Stimulated activated CD4-positive, alpha-beta T cell treated with anti-CD3 and anti-CD28 coated beads, Interleukin-12 subunit alpha, Interleukin-12 subunit beta, amount 100 ng/mL, for 24 hours (primary cell): ENCODE results near the gene GNAI2.
"Not testable (repeated sequence)": the region's sequence is repeated elsewhere in the genome, so short reads cannot be mapped to it uniquely, and the experiment has no call there.

Experiments used
- DNase-seq, 2 experiments: peaks; one replicate each; pipeline ENCODE4 v3.0.0-alpha.2; 2020; ENCODE audit warnings: low read depth in 2 of 2

The GNAI2 gene

GRCh38 chr3:50226888-50227389 lies 9.1 kb upstream of the GNAI2 start:
- DNase-seq: no peak

DNA sequence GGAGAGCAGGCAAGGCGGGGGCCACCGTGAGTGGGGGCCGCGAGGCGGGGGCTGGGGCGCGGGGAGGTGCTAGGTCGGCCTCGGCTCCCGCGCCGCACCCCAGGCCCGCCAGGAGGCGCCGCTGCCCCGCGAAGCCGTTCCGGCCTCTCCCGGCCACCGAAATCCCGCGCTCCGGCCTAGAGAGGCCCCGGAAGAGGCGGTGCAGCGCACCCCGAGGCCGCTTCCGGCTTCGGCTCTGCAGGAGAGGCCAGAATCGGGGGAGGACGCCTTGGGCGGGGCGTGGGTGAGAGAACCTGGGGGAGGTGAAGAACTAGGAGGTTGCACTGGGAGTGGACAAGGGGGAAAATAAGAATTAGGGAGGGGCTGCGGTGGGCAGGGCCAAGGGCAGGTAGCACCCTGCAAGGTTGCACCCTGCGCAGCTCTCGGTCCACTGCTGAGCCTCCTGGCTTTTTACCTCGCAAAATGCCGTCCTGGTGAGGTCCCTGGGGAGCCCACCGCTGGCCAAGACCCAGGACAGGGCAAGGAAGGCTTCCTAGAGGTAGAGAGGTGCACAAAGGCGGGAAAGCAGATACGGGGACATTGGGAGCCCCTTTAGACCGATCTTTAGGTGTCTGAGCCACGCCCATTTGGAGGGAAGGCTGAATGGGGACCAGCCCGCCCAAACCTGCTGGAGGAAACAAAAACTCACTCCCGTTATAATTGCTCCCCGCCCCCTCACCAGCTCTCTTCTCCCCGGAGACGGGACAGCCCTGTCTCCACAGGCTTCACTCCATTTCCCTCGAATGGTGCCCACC lies 8.4 kb upstream of the GNAI2 start:
- DNase-seq: peak; percentile 78 to 87

- not testable (repeated sequence) for DNase-seq
Measured at GRCh38 chr3:50228184-50228763, 7.7 kb upstream of the GNAI2 start.

GRCh38 chr3:50229490-50229889 lies 6.5 kb upstream of the GNAI2 start:
- DNase-seq: no peak

- no peak for DNase-seq
Measured at GRCh38 chr3:50230104-50230793, 5.8 kb upstream of the GNAI2 start.

DNA sequence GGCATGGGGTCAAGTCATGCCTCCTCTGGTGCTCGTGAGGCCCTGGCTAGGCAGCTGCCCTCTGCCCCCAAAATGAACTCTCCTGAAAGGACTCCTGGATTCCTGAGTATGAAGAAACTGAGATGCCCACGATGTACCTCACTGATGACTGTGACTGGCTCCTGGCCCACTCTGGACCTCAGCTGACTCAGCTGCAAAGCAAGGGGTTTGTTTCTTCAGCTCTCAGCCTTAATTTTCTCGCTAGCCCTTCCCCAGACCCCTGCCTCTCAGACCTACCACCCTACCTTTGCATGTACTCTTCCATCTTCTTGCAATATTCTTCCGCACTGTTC lies 5.2 kb upstream of the GNAI2 start:
- DNase-seq: no peak

DNA sequence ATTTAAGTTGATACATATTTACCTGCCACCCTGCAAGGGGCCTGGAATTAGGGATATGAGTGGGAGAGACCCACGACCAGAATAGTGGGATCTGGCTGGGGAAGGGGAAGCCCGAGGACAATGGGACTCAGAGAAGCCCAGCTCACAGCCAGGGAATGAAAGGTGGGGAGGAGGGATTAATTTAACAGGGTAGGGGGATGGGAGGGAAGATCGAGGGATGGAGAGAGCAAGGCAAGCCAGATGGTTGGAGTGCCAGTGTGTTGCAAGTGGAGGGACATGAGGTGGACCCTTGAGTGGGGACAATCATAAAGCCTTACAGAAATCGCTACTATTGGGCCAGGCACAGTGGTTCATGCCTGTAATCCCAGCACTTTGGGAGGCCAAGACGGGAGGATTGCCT lies 4.4 kb upstream of the GNAI2 start:
- DNase-seq: no peak

DNA sequence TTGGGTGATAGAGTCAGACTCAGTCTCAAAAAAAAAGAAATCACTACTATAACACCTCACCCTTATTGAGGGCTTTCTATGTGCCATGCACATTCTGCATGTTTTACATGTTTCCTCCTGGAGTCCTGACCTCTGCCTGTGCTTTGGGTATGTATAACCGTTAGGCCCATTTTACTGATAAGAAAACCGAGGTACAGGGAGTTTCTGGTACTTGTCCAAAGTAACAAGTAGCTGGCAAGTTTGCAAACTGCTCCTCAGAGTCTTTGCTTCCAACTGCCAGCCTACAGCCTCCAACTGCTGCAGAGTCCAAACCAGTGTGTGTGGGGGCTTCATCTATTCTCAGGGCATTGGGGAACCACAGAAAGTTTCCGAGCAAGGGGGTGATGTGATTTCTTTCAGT lies 3.7 kb upstream of the GNAI2 start:
- DNase-seq: no peak

DNA sequence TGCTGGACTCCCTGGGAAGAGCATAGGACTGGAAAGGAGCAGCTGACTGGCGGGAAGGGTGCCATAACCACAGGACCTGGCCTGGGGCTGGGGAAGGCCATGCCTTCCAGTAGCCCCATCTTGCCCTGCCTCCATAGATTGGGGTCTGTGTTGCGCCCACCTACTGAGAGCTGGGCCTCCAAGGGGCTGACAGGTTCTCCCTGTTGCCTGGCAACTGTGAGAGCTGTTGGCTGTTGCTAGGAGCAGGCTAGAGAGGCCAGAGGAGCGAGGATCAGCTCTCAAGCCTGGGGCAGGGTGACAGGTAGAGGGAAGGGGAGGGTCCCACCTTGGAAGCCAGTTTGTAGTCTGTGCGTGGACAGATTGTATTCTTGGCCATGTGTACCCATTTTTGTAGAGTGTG lies 2.8 kb upstream of the GNAI2 start:
- no peak for DNase-seq

- no peak for DNase-seq
Measured at GRCh38 chr3:50236484-50237132, 604 bp downstream of the GNAI2 start.

DNA sequence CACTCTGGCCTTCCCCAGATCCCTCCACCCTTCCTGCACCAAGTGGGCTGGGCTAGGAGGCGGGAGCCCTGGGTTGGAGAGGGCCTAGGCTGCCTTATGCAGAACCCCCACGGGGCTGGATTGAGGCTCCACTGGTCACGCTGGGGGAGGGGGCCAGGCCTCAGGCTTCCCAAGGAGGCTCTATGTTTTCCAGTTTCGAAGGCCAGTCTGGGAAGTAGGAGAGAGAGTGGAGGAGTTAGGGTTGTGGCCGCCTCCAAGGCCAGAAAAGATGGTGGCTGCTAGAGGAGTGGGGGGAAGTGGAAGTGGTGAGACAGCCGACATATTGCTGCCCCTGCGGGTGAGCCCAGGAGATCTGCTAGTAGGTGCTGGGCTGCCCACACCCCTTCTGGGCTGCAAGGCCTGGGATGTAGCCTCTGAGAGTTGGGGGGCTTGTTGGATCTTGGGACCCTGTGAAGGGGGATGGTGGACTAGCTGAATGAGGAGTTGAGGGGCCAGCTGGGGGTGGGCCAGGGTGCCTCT lies 1.2 kb downstream of the GNAI2 start:
- no peak for DNase-seq

DNA sequence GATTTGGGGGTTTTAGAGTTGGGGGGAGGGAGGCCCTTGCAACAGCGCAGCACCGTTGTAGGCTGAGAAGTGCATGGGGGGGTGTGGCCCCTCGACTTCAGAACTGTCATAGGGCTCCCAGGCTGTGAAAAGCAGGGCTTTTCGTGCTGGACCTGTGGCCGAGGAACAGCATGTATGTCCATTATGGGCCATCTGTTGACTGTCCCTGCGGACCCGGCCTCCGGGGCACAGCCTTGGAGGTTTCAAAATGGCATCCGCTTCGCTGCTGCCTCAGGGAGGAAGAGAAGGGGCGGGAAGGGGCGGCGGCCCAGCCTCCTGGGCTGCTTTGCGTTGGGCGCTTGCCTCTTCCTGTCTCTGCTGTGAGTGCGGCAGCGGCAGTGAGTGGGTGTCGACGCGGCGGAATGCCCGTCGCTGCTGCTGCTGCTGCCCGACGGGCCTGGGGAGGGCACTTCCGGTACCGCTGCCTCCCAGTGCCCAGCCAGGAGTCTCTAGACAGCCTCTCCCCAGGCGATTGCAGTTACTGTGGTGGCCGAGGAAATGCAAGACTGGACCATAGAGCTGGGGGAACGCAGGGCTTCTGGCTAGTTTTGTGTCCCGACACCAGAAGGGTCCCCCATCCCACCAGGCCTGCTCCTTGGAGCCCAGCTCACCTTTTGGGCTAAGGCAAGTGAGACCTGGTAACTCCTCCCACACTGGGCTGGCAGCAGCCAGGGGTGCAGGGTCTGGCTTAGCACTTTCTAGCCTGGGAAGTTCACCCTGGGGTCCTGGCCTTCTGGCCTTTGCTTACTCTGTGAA lies 1.9 kb downstream of the GNAI2 start:
- DNase-seq: peak; percentile 75 to 84

DNA sequence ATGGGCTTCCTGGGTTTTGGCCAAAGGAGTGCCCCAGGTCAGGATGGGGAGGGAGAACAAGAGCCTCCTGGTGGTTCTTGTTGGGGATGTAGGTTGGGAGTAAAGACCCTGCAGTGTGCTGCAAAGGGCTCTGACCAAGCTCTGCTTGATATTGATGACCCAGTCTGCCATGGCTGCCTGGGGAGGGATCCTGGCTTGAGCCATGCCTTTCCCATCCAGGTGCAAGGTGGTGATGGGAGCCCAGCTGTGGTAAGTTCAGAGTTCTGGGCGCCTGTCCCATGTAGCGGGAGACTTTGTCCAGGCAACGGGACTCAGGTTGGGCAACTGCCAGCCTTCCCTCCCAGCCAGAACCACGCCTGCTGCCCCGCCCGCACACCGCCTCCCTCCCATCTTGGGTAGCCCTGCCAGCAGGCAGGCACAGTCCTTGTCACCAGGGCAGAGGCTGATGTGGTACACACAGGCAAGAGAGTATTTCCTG lies 2.6 kb downstream of the GNAI2 start:
- no peak for DNase-seq

DNA sequence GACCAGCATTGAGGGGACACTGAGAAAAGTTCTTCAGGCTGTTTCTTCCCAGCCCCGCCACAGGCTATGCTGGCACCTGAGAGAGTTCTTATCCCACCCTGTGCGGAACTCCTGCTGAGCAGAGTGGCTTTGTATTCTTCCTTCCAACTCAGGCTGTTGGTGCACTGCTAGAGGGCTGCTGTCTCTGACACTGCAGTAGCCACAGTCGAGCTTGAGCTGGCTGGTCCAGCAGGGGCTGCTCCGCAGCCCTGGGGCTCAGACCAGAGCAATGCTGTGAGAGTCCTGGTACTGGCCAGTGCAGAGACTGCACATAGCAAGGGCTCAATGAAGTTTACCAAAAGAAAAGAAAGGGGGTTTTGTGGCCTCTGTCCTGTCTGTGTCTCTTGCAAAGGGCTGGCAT lies 3.6 kb downstream of the GNAI2 start:
- no peak for DNase-seq

GRCh38 chr3:50241163-50241562 lies 5.2 kb downstream of the GNAI2 start:
- no peak for DNase-seq

DNA sequence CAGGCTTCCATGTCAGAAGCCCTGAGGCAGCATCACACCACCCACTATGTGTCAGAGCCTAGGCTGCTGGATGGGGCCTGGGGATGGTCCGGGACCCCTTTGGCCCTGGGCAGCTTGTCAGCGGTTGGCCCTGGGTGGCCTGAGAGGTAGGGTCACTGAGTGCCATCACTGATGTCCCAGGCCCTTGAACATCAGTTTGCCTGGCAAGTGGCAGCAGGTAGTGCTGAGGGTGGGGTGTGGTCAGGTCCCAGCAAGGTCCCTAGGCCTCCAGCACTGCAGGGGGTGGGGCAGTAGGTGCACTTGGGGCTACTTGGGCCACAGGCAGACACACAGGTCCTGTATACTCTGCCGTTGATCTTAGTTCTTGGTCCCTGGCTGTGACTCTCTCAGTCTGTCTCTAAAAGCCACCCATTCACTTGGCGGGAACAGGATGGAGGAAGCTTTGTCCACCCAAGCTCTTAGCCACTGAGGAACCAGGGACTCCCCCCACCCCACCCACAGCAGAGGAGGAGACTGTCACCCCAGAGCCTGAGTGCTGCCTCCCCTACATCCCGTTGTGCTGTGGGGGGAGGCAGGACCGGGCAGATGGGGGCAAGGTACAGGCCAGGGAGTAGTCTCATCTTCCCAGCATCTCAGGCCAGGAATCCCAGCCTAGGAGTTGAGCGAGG lies 5.8 kb downstream of the GNAI2 start:
- DNase-seq: no peak

- no peak for DNase-seq
Measured at GRCh38 chr3:50242381-50242770, 6.4 kb downstream of the GNAI2 start.

GRCh38 chr3:50242851-50243542 lies 7.0 kb downstream of the GNAI2 start:
- DNase-seq: peak in 1 of 2 experiments; percentile 34

DNA sequence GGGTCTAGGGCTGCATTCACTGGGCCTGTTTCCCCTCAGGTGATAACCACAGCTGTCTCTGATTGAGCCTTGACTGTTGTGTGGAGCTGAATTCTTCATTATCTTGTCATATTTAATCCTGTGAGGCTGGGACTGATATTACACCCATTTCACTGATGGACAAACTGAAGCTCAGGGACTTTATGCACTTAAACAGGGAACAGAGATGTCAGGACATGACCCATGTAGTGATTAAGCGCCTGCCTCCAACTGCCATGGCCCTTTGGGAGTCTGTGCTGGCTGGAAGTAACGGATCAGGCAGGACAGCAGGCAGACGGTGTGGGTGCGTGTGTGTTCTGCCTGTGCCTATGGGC lies 7.5 kb downstream of the GNAI2 start:
- DNase-seq: no peak

GRCh38 chr3:50244813-50245212 lies 8.8 kb downstream of the GNAI2 start:
- not testable (repeated sequence) for DNase-seq
